ENCODE data around the gene POM121.
"Not testable (repeated sequence)": the region's sequence is repeated elsewhere in the genome, so short reads cannot be mapped to it uniquely, and the experiment has no call there.

GRCh38 chr7:72975656-72976286, 50.9 kb downstream of the POM121 start:
- TF ChIP-seq POLR2AphosphoS5, POLR2A (IDR thresholded peaks at IDR 0.05; ENCODE audit: low read depth, low read length): not testable (repeated sequence)

Data from GM12891 (cell line).